Liver (tissue), 9 donors: ENCODE results near the gene UROC1. TPM values are rescaled to one million over a fixed set of nuclear protein-coding genes. Genes with fewer than 3 reads are reported as not detected.

Source experiments
- DNase-seq: peaks from one replicate; pipeline ENCODE4 v3.0.0-alpha.2; 2017; ENCODE audit warnings: low spot score
- H3K27ac ChIP-seq, 2 donors: one replicate each; pipeline ENCODE4 v1.7.0; 2013; ENCODE audit warnings: inconsistent platforms in 2 of 2, low read length in 2 of 2, control low read depth in 1 of 2, low read depth in 1 of 2, mild to moderate bottlenecking in 1 of 2
- H3K27me3 ChIP-seq, 4 donors: one replicate each; pipeline versions ENCODE4 v1.6.1 to v1.7.0; 2013; ENCODE audit warnings: low read length in 3 of 4, inconsistent platforms in 1 of 4, mild to moderate bottlenecking in 1 of 4, moderate library complexity in 1 of 4; ENCODE audit not compliant: control insufficient read depth in 4 of 4, insufficient read depth in 4 of 4
- H3K36me3 ChIP-seq, 4 donors: one replicate each; pipeline versions ENCODE4 v1.6.1 to v1.7.0; 2013; ENCODE audit warnings: low read length in 3 of 4, mild to moderate bottlenecking in 3 of 4, low read depth in 1 of 4, moderate library complexity in 1 of 4; ENCODE audit not compliant: control insufficient read depth in 4 of 4, insufficient read depth in 3 of 4
- H3K4me1 ChIP-seq, 4 donors: one replicate each; pipeline versions ENCODE4 v1.6.1 to v1.7.0; 2013; ENCODE audit warnings: low read length in 3 of 4, mild to moderate bottlenecking in 3 of 4, moderate library complexity in 1 of 4; ENCODE audit not compliant: control insufficient read depth in 4 of 4, insufficient read depth in 4 of 4
- H3K4me3 ChIP-seq, 3 donors: one replicate each; pipeline versions ENCODE4 v1.6.1 to v1.7.0; 2013; ENCODE audit warnings: low read length in 3 of 3, control low read depth in 1 of 3, low read depth in 1 of 3, mild to moderate bottlenecking in 1 of 3
- H3K9ac ChIP-seq, 2 donors: one replicate each; pipeline ENCODE4 v1.7.0; 2013; ENCODE audit warnings: low read length in 2 of 2, mild to moderate bottlenecking in 2 of 2, moderate library complexity in 2 of 2, control low read depth in 1 of 2, low read depth in 1 of 2
- H3K9me3 ChIP-seq, 4 donors: one replicate each; pipeline versions ENCODE4 v1.6.1 to v1.7.0; 2013; ENCODE audit warnings: low read length in 3 of 4; ENCODE audit not compliant: control insufficient read depth in 4 of 4
- ATF3 ChIP-seq: IDR thresholded peaks from 2 replicates; pipeline ENCODE4 v1.6.1; 2016; ENCODE audit warnings: antibody characterized with exemption
- EGR1 ChIP-seq, 2 donors: IDR thresholded peaks; 2 replicates each; pipeline ENCODE4 v1.6.1; 2016 to 2018; ENCODE audit warnings: antibody characterized with exemption in 2 of 2, low read depth in 2 of 2
- FOXA1 ChIP-seq: IDR thresholded peaks from 2 replicates; pipeline ENCODE4 v1.6.1; 2016; ENCODE audit warnings: antibody characterized with exemption
- FOXA2 ChIP-seq: IDR thresholded peaks from 2 replicates; pipeline ENCODE4 v1.6.1; 2016; ENCODE audit warnings: antibody characterized with exemption
- HNF4A ChIP-seq, 2 donors: conservative IDR thresholded peaks; 2 replicates each; pipeline ENCODE4 v1.6.1; 2016; ENCODE audit warnings: antibody characterized with exemption in 2 of 2, mild to moderate bottlenecking in 2 of 2
- HNF4G ChIP-seq: IDR thresholded peaks from 2 replicates; pipeline ENCODE4 v1.6.1; 2016; ENCODE audit warnings: antibody characterized with exemption
- JUND ChIP-seq, 2 donors: IDR thresholded peaks; 2 replicates each; pipeline ENCODE4 v1.6.1; 2016; ENCODE audit warnings: antibody characterized with exemption in 2 of 2
- RAD21 ChIP-seq, 2 donors: IDR thresholded peaks; 2 replicates each; pipeline ENCODE4 v1.6.1; 2016; ENCODE audit warnings: antibody characterized with exemption in 2 of 2, mild to moderate bottlenecking in 2 of 2
- REST ChIP-seq: IDR thresholded peaks from 2 replicates; pipeline ENCODE4 v1.6.1; 2016; ENCODE audit warnings: antibody characterized with exemption, mild to moderate bottlenecking
- RXRA ChIP-seq, 2 donors: IDR thresholded peaks; 2 replicates each; pipeline ENCODE4 v1.6.1; 2017 to 2018; ENCODE audit warnings: antibody characterized with exemption in 2 of 2, mild to moderate bottlenecking in 1 of 2
- SP1 ChIP-seq: IDR thresholded peaks from 2 replicates; pipeline ENCODE4 v1.6.1; 2018; ENCODE audit warnings: antibody characterized with exemption, mild to moderate bottlenecking
- TAF1 ChIP-seq: conservative IDR thresholded peaks from 2 replicates; pipeline ENCODE4 v1.6.1; 2016; ENCODE audit warnings: antibody characterized with exemption, mild to moderate bottlenecking
- ZBTB33 ChIP-seq: IDR thresholded peaks from 2 replicates; pipeline ENCODE4 v1.6.1; 2016; ENCODE audit warnings: antibody characterized with exemption
- WGBS: extraction: QIAGEN DNeasy Blood & Tissue Kit; methylation state at CpG from one replicate; pipeline ENCODE4 v1.1.7; 2013; 5-methylcytosine and 5-hydroxymethylcytosine counted together
- polyA plus RNA-seq, 2 donors: library from polyadenylated mRNA; stranded (reverse) in 1 of 2; unstranded in 1 of 2; fragments of 200-250 nt in 1 of 2; fragments of >200 nt in 1 of 2; fragmentation: Nextera tagmentation in 1 of 2; extraction: Ambion mirVana in 1 of 2; gene quantifications; one replicate each; pipeline versions ENCODE4 v1.2.1 to v1.2.3, GENCODE V29; 2013 to 2015
- total RNA-seq, 2 donors: library from RNA; depleted of rRNA; stranded (reverse); fragments of >200 nt; gene quantifications; one replicate each; pipeline ENCODE4 v1.2.3, GENCODE V29; 2014
- donor health status: healthy.
- donor health status: healthy.
- donor health status: healthy.
- donor health status: healthy.
- donor health status: healthy.

The UROC1 gene
- total and polyA plus RNA-seq, 4 donors: 5.9 to 28.4 (median 18.2) TPM

DNA sequence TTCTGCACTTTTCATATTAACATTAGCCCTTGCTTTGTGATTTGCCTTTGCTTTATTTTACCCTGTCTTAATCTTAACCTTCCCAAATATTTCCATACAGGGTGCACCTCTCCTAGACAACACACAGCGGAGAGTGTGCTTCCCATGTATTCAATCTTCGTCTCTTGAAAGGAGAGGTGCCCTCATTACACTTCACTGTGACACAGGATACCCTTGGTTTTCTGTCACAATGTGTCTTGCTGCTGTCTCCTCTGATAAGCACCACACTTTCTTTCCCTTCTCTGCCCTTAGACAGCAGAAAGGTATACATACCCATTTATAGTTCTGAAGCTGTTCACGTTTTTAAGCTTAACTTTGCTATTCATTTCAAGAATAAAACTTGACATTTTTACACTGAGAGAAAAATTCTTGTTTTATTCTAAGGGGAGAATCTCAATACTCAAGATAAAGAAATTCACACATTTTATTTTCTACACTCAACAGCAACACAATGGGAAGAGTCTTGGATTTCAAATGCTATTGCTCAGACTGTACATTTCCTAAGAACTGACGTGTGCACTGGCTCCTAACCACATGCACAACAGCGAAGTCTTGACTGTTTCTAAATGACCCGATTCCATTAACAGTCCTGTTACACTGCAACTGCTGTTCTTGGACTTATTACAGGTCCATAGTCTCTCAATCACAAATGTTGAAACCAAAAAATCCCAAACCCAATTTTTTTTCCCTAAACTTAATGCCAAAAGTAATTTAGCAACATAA lies 63.0 kb downstream of the UROC1 start:
- H3K4me3 ChIP-seq: no peak overlapping the region
- no peaks in the 10 kb centered on the region for H3K27me3 ChIP-seq
- H3K27ac ChIP-seq: no peak overlapping the region
- WGBS: 79% methylated on average over 6 of the region's 6 CpGs
- no peaks in the 10 kb centered on the region for H3K9me3 ChIP-seq
- no peak overlapping the region for H3K9ac ChIP-seq
- TF ChIP-seq HNF4G: no peak
- TF ChIP-seq HNF4A (conservative IDR thresholded peaks at IDR 0.05): peak in 1 of 2 donors; percentile 13
- DNase-seq: no peak
- H3K4me1 ChIP-seq: peaks cover 2 to 32% (median 18%) of the 10 kb centered on the region in 4 donors
- H3K36me3 ChIP-seq: peaks cover 7 to 31% (median 14%) of the 10 kb centered on the region in 4 donors

- H3K9ac ChIP-seq: no peak overlapping the region
- no peak overlapping the region for H3K4me3 ChIP-seq
- WGBS: 89% methylated on average over 1 of the region's 1 CpG
- no peak for DNase-seq
- H3K27ac ChIP-seq: no peak overlapping the region
- no peaks in the 10 kb centered on the region for H3K27me3 ChIP-seq
- TF ChIP-seq RXRA (IDR thresholded peaks at IDR 0.05) (no peak), SP1 (no peak), RAD21 (IDR thresholded peaks at IDR 0.05) (no peak), FOXA1 (no peak), JUND (IDR thresholded peaks at IDR 0.05) (no peak), HNF4G (no peak), ZBTB33 (no peak), EGR1 (IDR thresholded peaks at IDR 0.05; ENCODE audit: low read depth in 2 of 2) (no peak), ATF3 (no peak)
- peaks cover 7 to 31% (median 13%) of the 10 kb centered on the region in 4 donors for H3K36me3 ChIP-seq
- H3K4me1 ChIP-seq: peaks cover 2 to 33% (median 21%) of the 10 kb centered on the region in 4 donors
- H3K9me3 ChIP-seq: no peaks in the 10 kb centered on the region
These were observed 63.5 kb downstream of the UROC1 start for GRCh38 chr3:126454025-126454424.

- no peak for DNase-seq
- Histone ChIP-seq H3K27me3 (no peaks in the 10 kb centered on the region), H3K9ac (no peak overlapping the region), H3K9me3 (no peaks in the 10 kb centered on the region), H3K4me3 (no peak overlapping the region), H3K36me3 (peaks cover 7 to 24% (median 12%) of the 10 kb centered on the region in 4 donors), H3K27ac (no peak overlapping the region), H3K4me1 (peaks cover 6 to 45% (median 35%) of the 10 kb centered on the region in 4 donors)
- 96% methylated on average over 9 of the region's 9 CpGs for whole genome bisulfite sequencing
- TF ChIP-seq FOXA2: no peak
- TF ChIP-seq RXRA (IDR thresholded peaks at IDR 0.05): no peak
- TF ChIP-seq HNF4A (conservative IDR thresholded peaks at IDR 0.05): no peak
- TF ChIP-seq RAD21 (IDR thresholded peaks at IDR 0.05): no peak
- no peak for TF ChIP-seq SP1
- TF ChIP-seq ZBTB33: no peak
- TF ChIP-seq TAF1: no peak
- TF ChIP-seq EGR1 (IDR thresholded peaks at IDR 0.05; ENCODE audit: low read depth in 2 of 2): no peak
- TF ChIP-seq REST: no peak
- no peak for TF ChIP-seq ATF3
These were observed 65.4 kb downstream of the UROC1 start for GRCh38 chr3:126452213-126452612.
